OCI-LY7 (cell line): ENCODE data around the gene ZBTB7A. TPM values are rescaled to one million over a fixed set of nuclear protein-coding genes. Genes with fewer than 3 reads are reported as not detected.

Source experiments
- BruUV-seq: library from RNA; stranded (reverse); fragments of 400-500 nt; replicated peaks from 2 replicates; lab custom pipeline; 2021; lab: Mats Ljungman, UMichigan
- CTCF ChIA-PET: fragments of 300-600 bp; sonication (Branson Sonifier 250); formaldehyde crosslinking; loops from one replicate; lab custom pipeline; 2022; ENCODE audit warnings: antibody characterized with exemption; ENCODE audit not compliant: unreplicated experiment; lab: Charles Lee
- POLR2A ChIA-PET: fragments of 300-600 bp; sonication (Branson Sonifier 250); formaldehyde crosslinking; loops from one replicate; lab custom pipeline; 2022; ENCODE audit warnings: antibody characterized with exemption; lab: Charles Lee
- DNase-seq: peaks from one replicate; pipeline ENCODE4 v3.0.0-alpha.2; 2015; ENCODE audit warnings: low spot score
- H2AFZ ChIP-seq: fragments of 200-600 bp; sonication (generic), shearing (Covaris generic); 2 replicates; pipeline ENCODE4 v1.6.1; 2014; ENCODE audit warnings: mild to moderate bottlenecking, antibody characterized with exemption, low read length, moderate library complexity
- H3K27ac ChIP-seq: fragments of 200-600 bp; sonication (generic); 2 replicates; pipeline ENCODE4 v1.5.1; 2014; ENCODE audit warnings: mixed run types, low read depth, mild to moderate bottlenecking, moderate library complexity, low read length, inconsistent platforms; ENCODE audit not compliant: poor library complexity, severe bottlenecking
- H3K36me3 ChIP-seq: fragments of 200-600 bp; sonication (generic); 2 replicates; pipeline ENCODE4 v1.6.1; 2014; ENCODE audit warnings: mild to moderate bottlenecking, antibody characterized with exemption, low read length, moderate library complexity, mixed read lengths; ENCODE audit not compliant: insufficient read depth
- H3K4me1 ChIP-seq: fragments of 200-600 bp; sonication (generic); 2 replicates; pipeline ENCODE4 v1.5.1; 2014; ENCODE audit warnings: mild to moderate bottlenecking, low read length; ENCODE audit not compliant: insufficient read depth, poor library complexity, severe bottlenecking
- H3K4me2 ChIP-seq: fragments of 200-600 bp; sonication (generic); 2 replicates; pipeline ENCODE4 v1.6.1; 2014; ENCODE audit warnings: mild to moderate bottlenecking, low read length
- H3K4me3 ChIP-seq: fragments of 200-600 bp; sonication (generic); 2 replicates; pipeline ENCODE4 v1.5.1; 2014; ENCODE audit warnings: mild to moderate bottlenecking, low read depth, low read length; ENCODE audit not compliant: poor library complexity, severe bottlenecking
- H3K79me2 ChIP-seq: fragments of 200-600 bp; sonication (generic); 2 replicates; pipeline ENCODE4 v1.6.1; 2016; ENCODE audit warnings: low read depth, mild to moderate bottlenecking, low read length, moderate library complexity, mixed read lengths; ENCODE audit not compliant: insufficient read depth
- H3K9me2 ChIP-seq: fragments of 200-600 bp; sonication (generic); 2 replicates; pipeline ENCODE4 v1.6.1; 2016; ENCODE audit warnings: mild to moderate bottlenecking, low read length, mixed read lengths; ENCODE audit not compliant: insufficient read depth
- H3K9me3 ChIP-seq: fragments of 200-600 bp; sonication (generic); 2 replicates; pipeline ENCODE4 v1.6.1; 2014; ENCODE audit warnings: mild to moderate bottlenecking, mixed run types, low read length, mixed read lengths
- H4K20me1 ChIP-seq: fragments of 200-600 bp; sonication (generic); 2 replicates; pipeline ENCODE4 v1.6.1; 2014; ENCODE audit warnings: mild to moderate bottlenecking, antibody characterized with exemption, low read length, moderate library complexity, mixed read lengths; ENCODE audit not compliant: insufficient read depth
- CTCF ChIP-seq: fragments of 200-600 bp; sonication (generic); conservative IDR thresholded peaks from 2 replicates; pipeline ENCODE4 v1.5.1; 2014; ENCODE audit warnings: mild to moderate bottlenecking, antibody characterized with exemption, low read length, moderate library complexity, mixed read lengths
- EZH2phosphoT487 ChIP-seq: fragments of 200-600 bp; sonication (generic); IDR thresholded peaks from 2 replicates; pipeline ENCODE4 v1.6.1; 2018; ENCODE audit warnings: low read depth, borderline replicate concordance, mild to moderate bottlenecking, mixed run types, antibody characterized with exemption, low read length, moderate library complexity, mixed read lengths
- intact Hi-C: fragments of 100-400 bp; cut with micrococcal nuclease; formaldehyde crosslinking; loops from one replicate; pipeline ENCODE4 v1.10.0; 2022; ENCODE audit not compliant: unreplicated experiment
- total RNA-seq, 2 experiments: library from RNA; depleted of rRNA in 1 of 2; stranded (reverse); fragments of >200 nt in 1 of 2; shearing (Covaris generic) in 1 of 2; gene quantifications; 2 replicates each; pipeline ENCODE4 v1.2.3, GENCODE V29; 2014 to 2022

ZBTB7A gene
- total RNA-seq, 2 experiments from 2014 or later, result 17.2 to 29.3 TPM

- no peak for TF ChIP-seq CTCF
- TF ChIP-seq EZH2phosphoT487, result no peak
- H3K9me3 ChIP-seq, result peaks cover 10% of the 10 kb centered on the region
- ChIA-PET CTCF (no interaction called here), POLR2A (no interaction called here)
- H3K27ac ChIP-seq, result no peak overlapping the region
- intact Hi-C loops, result no loop called here
- no peaks in the 10 kb centered on the region for H4K20me1 ChIP-seq
- H3K4me2 ChIP-seq, result no peak overlapping the region
- H3K36me3 ChIP-seq, result peaks cover 65% of the 10 kb centered on the region
- DNase-seq, result no peak
- H3K79me2 ChIP-seq, result no peaks in the 10 kb centered on the region
- no peak overlapping the region for H2AFZ ChIP-seq
- no peaks in the 10 kb centered on the region for H3K9me2 ChIP-seq
- H3K4me1 ChIP-seq, result no peaks in the 10 kb centered on the region
- BruUV-seq, result no TSS peak
- H3K4me3 ChIP-seq, result no peak overlapping the region
Measured at GRCh38 chr19:4038057-4038456, 28.6 kb downstream of the ZBTB7A start.

- BruUV-seq, result no TSS peak
- Histone ChIP-seq H3K9me3 (peaks cover 10% of the 10 kb centered on the region), H3K4me3 (no peak overlapping the region), H3K79me2 (no peaks in the 10 kb centered on the region), H4K20me1 (no peaks in the 10 kb centered on the region), H3K4me1 (no peaks in the 10 kb centered on the region), H3K4me2 (no peak overlapping the region), H3K27ac (no peak overlapping the region), H3K9me2 (no peaks in the 10 kb centered on the region), H2AFZ (no peak overlapping the region), H3K36me3 (peaks cover 59% of the 10 kb centered on the region)
- intact Hi-C loops, result no loop called here
- TF ChIP-seq EZH2phosphoT487 (no peak), CTCF (no peak)
- POLR2A ChIA-PET, result no interaction called here
- CTCF ChIA-PET, result interaction anchor here (0.5 kb wide), 1 partner anchor 47 kb away, joined by 3 read pairs; no protein-coding TSS in a partner anchor
- no peak for DNase-seq
Measured at GRCh38 chr19:4037301-4037949, 29.3 kb downstream of the ZBTB7A start.

- CTCF ChIA-PET, result interaction anchor here (0.5 kb wide), 1 partner anchor 47 kb away, joined by 3 read pairs; no protein-coding TSS in a partner anchor
- H2AFZ ChIP-seq, result no peak overlapping the region
- no peaks in the 10 kb centered on the region for H4K20me1 ChIP-seq
- H3K36me3 ChIP-seq, result peaks cover 52% of the 10 kb centered on the region
- no peaks in the 10 kb centered on the region for H3K4me1 ChIP-seq
- H3K4me3 ChIP-seq, result no peak overlapping the region
- H3K27ac ChIP-seq, result no peak overlapping the region
- no peaks in the 10 kb centered on the region for H3K9me2 ChIP-seq
- intact Hi-C loops, result no loop called here
- peaks cover 10% of the 10 kb centered on the region for H3K9me3 ChIP-seq
- no peaks in the 10 kb centered on the region for H3K79me2 ChIP-seq
- TSS peak; percentile 70 for BruUV-seq
- no peak for TF ChIP-seq EZH2phosphoT487
- TF ChIP-seq CTCF, result no peak
- H3K4me2 ChIP-seq, result no peak overlapping the region
- DNase-seq, result no peak
- POLR2A ChIA-PET, result no interaction called here
Measured at GRCh38 chr19:4036576-4037300, 30.0 kb downstream of the ZBTB7A start.
